ENCODE measurements around the gene CATSPER3.

DNA sequence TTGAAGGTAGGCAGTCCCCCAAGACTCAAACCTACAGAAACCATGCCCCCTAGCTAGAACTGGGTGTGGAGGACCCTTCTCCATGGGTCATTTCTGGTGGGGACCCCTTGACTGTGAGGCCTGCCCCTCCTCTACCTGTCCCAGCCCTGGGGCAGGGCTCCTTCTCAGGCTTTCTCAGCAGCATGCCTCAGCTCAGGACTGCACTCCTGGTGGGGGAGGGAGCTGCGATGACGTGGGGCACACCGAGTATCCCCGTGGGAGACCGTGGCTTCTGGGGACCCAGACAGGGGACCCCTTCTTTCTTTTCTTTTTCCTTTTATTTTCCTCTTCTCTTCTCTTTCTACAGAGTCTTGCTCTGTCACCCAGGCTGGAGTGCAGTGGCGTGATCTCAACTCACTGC is 93.3 kb downstream of the CATSPER3 start:
- TF ChIP-seq CTCF (conservative IDR thresholded peaks at IDR 0.05; ENCODE audit: low read length) = no peak
- no peak for TF ChIP-seq EZH2phosphoT487 (IDR thresholded peaks at IDR 0.05; ENCODE audit: borderline replicate concordance)

Data from Loucy (cell line).